ENCODE results near the gene P3H2.
"Not testable (repeated sequence)": the region's sequence is repeated elsewhere in the genome, so short reads cannot be mapped to it uniquely, and the experiment has no call there.

Gene P3H2

GRCh38 chr3:190073264-190074008 lies 47.3 kb downstream of the P3H2 start:
- in situ Hi-C loops (cut with HindIII; ENCODE audit: low sequenced_read_pairs), result no loop called here
- H3K4me3 ChIP-seq (ENCODE audit: low read depth, low read length), result no peak overlapping the region
- DNase-seq (ENCODE audit: low read depth), result no peak
- TF ChIP-seq CTCF (IDR thresholded peaks at IDR 0.05; ENCODE audit: low read depth, low read length, missing control alignments), result no peak

GRCh38 chr3:190072856-190073255 lies 47.8 kb downstream of the P3H2 start:
- in situ Hi-C loops (cut with HindIII; ENCODE audit: low sequenced_read_pairs), result no loop called here
- no peak for DNase-seq (ENCODE audit: low read depth)
- TF ChIP-seq CTCF (IDR thresholded peaks at IDR 0.05; ENCODE audit: low read depth, low read length, missing control alignments), result no peak
- H3K4me3 ChIP-seq (ENCODE audit: low read depth, low read length), result no peak overlapping the region

GRCh38 chr3:190071921-190072320 lies 48.8 kb downstream of the P3H2 start:
- H3K4me3 ChIP-seq (ENCODE audit: low read depth, low read length); in situ Hi-C loops (cut with HindIII; ENCODE audit: low sequenced_read_pairs); DNase-seq (ENCODE audit: low read depth): not testable (repeated sequence)

GRCh38 chr3:190070622-190071347 lies 49.9 kb downstream of the P3H2 start:
- in situ Hi-C loops (cut with HindIII; ENCODE audit: low sequenced_read_pairs), result no loop called here
- H3K4me3 ChIP-seq (ENCODE audit: low read depth, low read length), result no peak overlapping the region
- TF ChIP-seq CTCF (IDR thresholded peaks at IDR 0.05; ENCODE audit: low read depth, low read length, missing control alignments), result no peak
- peak; percentile 89 for DNase-seq (ENCODE audit: low read depth)

- in situ Hi-C loops (cut with HindIII; ENCODE audit: low sequenced_read_pairs), result no loop called here
- TF ChIP-seq CTCF (IDR thresholded peaks at IDR 0.05; ENCODE audit: low read depth, low read length, missing control alignments), result no peak
Measured at GRCh38 chr3:190065204-190065603, 55.5 kb downstream of the P3H2 start.

GRCh38 chr3:190064659-190065058 lies 56.0 kb downstream of the P3H2 start:
- DNase-seq (ENCODE audit: low read depth), result no peak
- no peak for TF ChIP-seq CTCF (IDR thresholded peaks at IDR 0.05; ENCODE audit: low read depth, low read length, missing control alignments)

More at GRCh38 chr3:190065204-190065603, 55.5 kb downstream of the P3H2 start:
- DNase-seq (ENCODE audit: low read depth), result no peak
- H3K4me3 ChIP-seq (ENCODE audit: low read depth, low read length), result no peak overlapping the region

GRCh38 chr3:190064112-190064511 lies 56.6 kb downstream of the P3H2 start:
- in situ Hi-C loops (cut with HindIII; ENCODE audit: low sequenced_read_pairs), result no loop called here
- no peak for TF ChIP-seq CTCF (IDR thresholded peaks at IDR 0.05; ENCODE audit: low read depth, low read length, missing control alignments)
- peak; percentile 78 for DNase-seq (ENCODE audit: low read depth)
- H3K4me3 ChIP-seq (ENCODE audit: low read depth, low read length), result no peak overlapping the region

More at GRCh38 chr3:190064659-190065058, 56.0 kb downstream of the P3H2 start:
- no peak overlapping the region for H3K4me3 ChIP-seq (ENCODE audit: low read depth, low read length)
- in situ Hi-C loops (cut with HindIII; ENCODE audit: low sequenced_read_pairs), result no loop called here
